GM04503 (cell line): ENCODE measurements around the gene ZMPSTE24.
"Not testable (repeated sequence)": the region's sequence is repeated elsewhere in the genome, so short reads cannot be mapped to it uniquely, and the experiment has no call there.

Source experiments
- DNase-seq: peaks from one replicate; pipeline ENCODE4 v3.0.0-alpha.2; 2012; ENCODE audit warnings: low read depth

Gene ZMPSTE24

DNA sequence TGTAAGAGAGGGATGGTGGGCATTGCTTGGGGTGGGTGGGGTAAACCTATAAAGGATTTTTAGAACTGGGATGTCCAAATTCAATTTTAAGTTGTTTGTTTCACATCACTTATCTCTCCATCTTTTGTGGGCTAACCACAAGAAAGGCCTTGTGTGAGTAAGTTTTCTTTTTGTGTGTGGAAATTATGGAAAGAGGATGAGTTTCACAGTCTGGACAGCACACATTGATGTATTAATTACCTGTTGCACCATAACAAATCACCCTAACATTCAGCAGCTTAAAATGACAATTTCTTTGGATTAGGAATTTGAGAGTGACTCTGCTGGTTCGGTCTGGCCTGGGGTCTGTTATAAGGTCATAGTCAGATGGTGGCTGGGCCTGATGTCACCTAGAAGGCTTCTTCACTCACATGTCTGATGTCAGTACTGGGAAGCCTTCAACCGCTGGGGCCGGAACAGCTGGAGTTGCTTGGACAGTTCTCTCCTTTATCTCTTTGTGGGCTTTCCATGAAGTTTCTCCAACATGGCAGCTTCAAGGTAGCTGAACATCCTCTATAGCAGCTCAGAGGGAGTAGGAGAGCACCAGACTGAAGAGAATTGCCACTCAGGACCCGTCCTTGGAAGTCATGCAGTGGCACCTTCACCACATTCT, 61.1 kb downstream of the ZMPSTE24 start:
- no peak for DNase-seq

DNA sequence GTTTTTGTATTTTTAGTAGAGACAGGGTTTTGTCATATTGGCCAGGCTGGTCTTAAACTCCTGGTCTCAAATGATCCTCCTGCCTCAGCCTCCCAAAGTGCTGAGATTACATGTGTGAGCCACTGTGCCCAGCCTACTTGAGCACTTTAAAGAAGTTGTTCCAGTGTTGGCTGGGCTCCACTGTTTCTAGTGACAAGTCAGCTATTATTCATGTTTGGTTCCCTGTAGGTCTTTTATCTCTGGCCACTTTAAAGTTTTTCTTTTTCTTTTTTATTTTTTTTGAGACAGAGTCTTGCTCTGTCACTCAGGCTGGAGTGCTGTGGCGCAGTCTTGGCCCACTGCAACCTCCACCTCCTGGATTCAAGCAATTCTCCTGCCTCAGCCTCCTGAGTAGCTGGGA, 73.4 kb downstream of the ZMPSTE24 start:
- not testable (repeated sequence) for DNase-seq

- DNase-seq: no peak
These were observed 74.7 kb downstream of the ZMPSTE24 start for GRCh38 chr1:40332695-40333094.

- DNase-seq: no peak
These were observed 79.4 kb downstream of the ZMPSTE24 start for GRCh38 chr1:40337443-40337842.

DNA sequence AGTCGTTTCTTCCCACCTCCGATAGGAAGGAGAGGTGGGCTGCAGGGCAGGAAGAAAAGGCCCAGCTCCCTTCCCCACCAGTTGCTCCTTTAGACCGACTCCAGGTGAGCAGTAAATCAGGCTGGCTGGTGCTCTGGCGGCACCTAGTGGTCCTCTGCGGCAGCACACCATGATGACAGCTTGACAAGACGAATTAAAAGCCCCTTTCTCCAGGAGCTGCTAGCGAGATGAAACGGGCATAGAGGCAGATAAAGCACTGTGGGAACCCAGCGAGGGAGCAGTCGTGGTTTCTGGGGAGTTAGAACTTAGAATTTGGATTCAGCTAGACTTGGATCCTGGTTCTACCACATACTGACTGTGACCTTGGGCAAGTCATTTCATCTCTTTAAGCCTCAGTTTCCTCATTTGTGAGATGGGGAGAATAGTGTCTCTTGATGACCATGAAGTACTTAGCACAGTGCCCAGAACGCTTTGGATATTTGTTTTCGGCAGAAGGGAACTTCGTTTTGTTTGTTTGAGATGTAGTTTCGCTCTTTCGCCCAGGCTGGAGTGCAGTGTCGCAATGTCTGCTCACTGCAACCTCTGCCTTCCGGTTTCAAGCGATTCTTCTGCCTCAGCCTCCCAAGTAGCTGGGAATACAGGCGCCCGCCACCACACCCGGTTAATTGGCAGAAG, 80.8 kb downstream of the ZMPSTE24 start:
- no peak for DNase-seq

DNA sequence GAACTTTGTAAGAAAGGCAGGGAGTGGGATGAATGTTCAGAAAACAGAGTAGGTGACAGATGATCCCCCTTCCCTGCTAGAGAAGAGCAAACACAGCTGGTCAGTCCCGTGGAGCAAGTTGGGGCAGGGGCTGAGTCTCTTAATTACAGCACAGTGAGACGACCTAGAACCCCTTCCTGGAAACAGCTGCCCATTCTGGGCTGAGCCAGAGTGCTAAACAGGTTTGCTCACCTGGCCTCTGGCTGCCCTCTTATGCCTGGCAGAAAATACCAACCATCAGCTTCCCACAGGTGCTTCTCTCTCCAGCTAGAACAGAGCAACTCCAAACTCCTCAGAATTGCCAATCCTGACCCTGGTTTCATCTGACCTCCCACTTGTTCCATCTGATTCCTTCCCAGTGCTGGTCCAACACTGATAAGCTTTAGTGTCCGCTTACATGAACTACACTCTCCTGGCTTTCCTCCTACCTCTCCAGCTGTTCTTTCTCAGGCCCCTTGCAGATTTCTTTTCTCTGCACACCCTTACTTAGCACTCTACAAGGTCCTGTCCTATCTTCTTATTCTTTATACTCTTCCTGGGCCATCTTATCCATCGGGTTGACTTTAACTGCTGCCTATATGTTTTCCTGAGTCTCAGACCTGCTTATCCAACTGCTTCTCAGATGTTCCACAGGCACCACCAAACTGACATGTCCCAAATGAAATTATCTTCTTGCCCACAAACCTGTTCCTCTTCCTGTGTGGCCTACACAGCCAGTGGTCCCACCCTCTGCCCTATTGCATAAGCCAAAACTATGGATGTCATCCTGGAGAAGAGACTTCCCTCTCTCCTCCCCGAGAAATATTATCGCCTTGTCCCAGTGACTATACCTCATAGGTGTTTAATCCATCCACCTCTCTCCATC, 81.6 kb downstream of the ZMPSTE24 start:
- DNase-seq: no peak

GRCh38 chr1:40341491-40342380, 83.7 kb downstream of the ZMPSTE24 start:
- DNase-seq: no peak

GRCh38 chr1:40342381-40342717, 84.3 kb downstream of the ZMPSTE24 start:
- not testable (repeated sequence) for DNase-seq
